Stimulated activated CD8-positive, alpha-beta memory T cell treated with anti-CD3 and anti-CD28 coated beads, Interleukin-2, amount 100 ng/mL, for 1 hour (primary cell): ENCODE measurements around the gene KDM3A.

Experiments used
- DNase-seq, 2 donors: peaks; one replicate each; pipeline ENCODE4 v3.0.0-alpha.2; 2020; ENCODE audit warnings: low read depth in 2 of 2

The KDM3A gene

DNA sequence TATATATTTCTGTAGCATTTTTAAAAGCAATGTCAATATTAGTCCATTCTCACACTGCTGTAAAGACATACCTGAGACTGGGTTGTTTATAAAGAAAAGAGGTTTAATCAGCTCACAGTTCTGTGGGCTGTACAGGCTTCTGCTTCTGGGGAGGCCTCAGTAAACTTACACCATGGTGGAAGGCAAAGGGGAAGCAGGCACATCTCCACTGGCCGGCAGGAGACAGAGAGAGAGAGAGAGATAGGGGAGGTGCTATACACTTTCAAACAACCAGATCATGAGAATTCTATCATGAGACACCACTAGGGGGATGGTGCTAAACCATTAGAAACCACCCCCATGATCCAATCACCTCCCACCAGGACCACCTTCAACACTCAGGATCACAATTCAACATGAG, 79.0 kb downstream of the KDM3A start:
- no peak for DNase-seq

GRCh38 chr2:86521922-86522321, 80.8 kb downstream of the KDM3A start:
- DNase-seq: no peak

- DNase-seq: no peak
Measured at GRCh38 chr2:86522711-86523110, 81.5 kb downstream of the KDM3A start.

DNA sequence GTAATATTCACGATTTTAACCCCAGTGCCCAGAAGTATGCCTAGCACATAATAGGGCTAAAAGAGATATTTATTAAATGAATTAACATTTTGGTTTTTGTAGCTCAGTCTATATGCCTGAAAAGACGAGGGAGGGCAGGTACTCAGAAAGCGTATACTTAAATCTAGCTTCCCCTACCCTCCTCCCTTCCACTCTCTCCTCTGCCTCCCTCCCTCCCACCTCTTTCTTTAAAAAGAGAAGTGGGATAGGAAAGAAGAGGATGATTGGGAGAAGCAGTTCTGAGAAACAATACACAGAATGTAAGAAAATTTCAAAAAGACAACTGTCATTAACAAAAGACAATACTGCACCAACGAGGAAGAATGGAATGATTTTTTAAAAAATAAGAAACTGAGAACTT, 82.3 kb downstream of the KDM3A start:
- no peak for DNase-seq

DNA sequence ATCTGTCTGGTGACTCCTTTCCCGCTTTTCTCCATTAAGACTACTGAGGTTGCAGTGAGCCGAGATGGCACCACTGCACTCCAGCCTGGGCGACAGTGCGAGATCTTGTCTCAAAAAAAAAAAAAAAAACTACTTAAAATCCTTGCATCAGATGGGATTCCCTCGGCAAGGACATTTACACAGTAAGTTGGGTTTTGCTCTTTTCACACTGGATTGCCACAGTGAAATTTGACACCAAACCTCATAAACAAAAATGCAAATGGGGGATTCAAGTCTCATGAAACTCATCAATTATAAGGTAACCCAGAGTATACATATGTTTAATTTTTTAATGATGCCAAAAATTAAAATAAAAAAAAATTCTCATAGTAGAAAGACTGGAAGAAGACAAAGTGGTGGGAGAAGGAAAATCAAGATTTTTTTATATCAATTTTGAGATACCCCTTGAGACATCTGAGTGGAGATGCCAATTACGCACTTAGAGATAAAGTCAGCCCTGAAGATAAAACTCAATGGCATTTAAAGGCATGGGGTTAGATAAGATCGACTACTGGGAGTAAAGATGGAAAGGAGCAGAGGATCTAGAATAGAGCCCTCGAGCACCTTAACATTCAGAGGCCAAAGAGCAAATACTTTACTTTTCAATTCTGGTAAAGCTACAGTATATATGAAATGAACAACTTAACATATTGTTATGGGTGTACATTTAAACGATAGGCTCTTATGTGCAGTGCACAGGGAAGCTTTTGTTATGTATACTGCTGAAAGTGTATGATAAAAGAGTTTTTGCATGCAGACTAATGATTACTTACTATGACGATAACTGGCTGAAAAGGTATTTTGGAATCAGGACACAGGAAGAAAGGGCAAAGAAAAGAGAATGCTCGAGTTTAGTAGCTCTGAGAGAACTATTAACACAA, 84.5 kb downstream of the KDM3A start:
- DNase-seq: no peak

GRCh38 chr2:86533589-86533988, 92.4 kb downstream of the KDM3A start:
- no peak for DNase-seq

GRCh38 chr2:86541334-86541733, 100.2 kb downstream of the KDM3A start:
- DNase-seq: no peak
